IgD-negative memory B cell (primary cell): Measurements from ENCODE around the gene MON1A. TPM values are rescaled to one million over a fixed set of nuclear protein-coding genes. Genes with fewer than 3 reads are reported as not detected.
A peak's percentile ranks its signal among the peaks of the same experiment; 100 is the strongest.
"Not testable (repeated sequence)": the region's sequence is repeated elsewhere in the genome, so short reads cannot be mapped to it uniquely, and the experiment has no call there.

Source experiments
- H3K27ac Mint-ChIP-seq, 3 donors: one replicate each; pipeline ENCODE4 v1.8.0; 2020 to 2022; ENCODE audit warnings: mild to moderate bottlenecking in 3 of 3, mixed read lengths in 3 of 3, moderate library complexity in 1 of 3
- H3K27me3 Mint-ChIP-seq: one replicate; pipeline ENCODE4 v1.8.0; 2021; ENCODE audit warnings: mixed read lengths
- H3K36me3 Mint-ChIP-seq: one replicate; pipeline ENCODE4 v1.8.0; 2020; ENCODE audit warnings: mild to moderate bottlenecking, mixed read lengths
- H3K4me1 Mint-ChIP-seq, 3 donors: one replicate each; pipeline ENCODE4 v1.8.0; 2020 to 2022; ENCODE audit warnings: mixed read lengths in 3 of 3, mild to moderate bottlenecking in 1 of 3
- H3K4me3 Mint-ChIP-seq, 4 donors: one replicate each; pipeline ENCODE4 v1.8.0; 2020 to 2022; ENCODE audit warnings: mild to moderate bottlenecking in 4 of 4, mixed read lengths in 4 of 4, moderate library complexity in 3 of 4
- H3K9me3 Mint-ChIP-seq, 3 donors: one replicate each; pipeline ENCODE4 v1.8.0; 2020 to 2021; ENCODE audit warnings: mixed read lengths in 3 of 3, mild to moderate bottlenecking in 1 of 3
- polyA plus RNA-seq: library from polyadenylated mRNA; unstranded; fragments of 300-500 nt; fragmentation: Illumina TruSeq; gene quantifications from one replicate; pipeline ENCODE4 v1.2.3, GENCODE V29; 2021

The MON1A gene
- 12.1 TPM for polyA plus RNA-seq

GRCh38 chr3:49929291-49930167 is at the start of gene MON1A:
Gene MON1A, minus strand, starts transcription at chr3:49929811. Its CDS starts 16,465 bp downstream, at chr3:49913346.
- peaks cover 5 to 8% (median 7%) of the 10 kb centered on the region in 3 donors for H3K4me1 Mint-ChIP-seq
- no peaks in the 10 kb centered on the region for H3K27me3 Mint-ChIP-seq
- H3K36me3 Mint-ChIP-seq, result peaks cover 4% of the 10 kb centered on the region
- H3K9me3 Mint-ChIP-seq, result no peaks in the 10 kb centered on the region
- H3K27ac Mint-ChIP-seq, result peak within 1 kb of the TSS; percentile 73 to 80 (median 78)
- peak within 1 kb of the TSS; percentile 84 to 94 (median 89) for H3K4me3 Mint-ChIP-seq

GRCh38 chr3:49976942-49977341 is 47.3 kb upstream of the MON1A start:
- no peaks in the 10 kb centered on the region for H3K27me3 Mint-ChIP-seq
- H3K4me3 Mint-ChIP-seq, result no peak overlapping the region
- no peak overlapping the region for H3K27ac Mint-ChIP-seq
- H3K4me1 Mint-ChIP-seq, result no peaks in the 10 kb centered on the region
- peaks cover 5% of the 10 kb centered on the region for H3K36me3 Mint-ChIP-seq
- H3K9me3 Mint-ChIP-seq, result no peaks in the 10 kb centered on the region

GRCh38 chr3:49972656-49973055 is 43.0 kb upstream of the MON1A start:
- no peaks in the 10 kb centered on the region for H3K36me3 Mint-ChIP-seq
- no peaks in the 10 kb centered on the region for H3K27me3 Mint-ChIP-seq
- H3K9me3 Mint-ChIP-seq, result no peaks in the 10 kb centered on the region
- H3K27ac Mint-ChIP-seq, result no peak overlapping the region
- H3K4me1 Mint-ChIP-seq, result peaks cover 1 to 8% (median 3%) of the 10 kb centered on the region in 3 donors
- H3K4me3 Mint-ChIP-seq, result no peak overlapping the region

- H3K36me3 Mint-ChIP-seq, result no peaks in the 10 kb centered on the region
- no peak overlapping the region for H3K4me3 Mint-ChIP-seq
- no peaks in the 10 kb centered on the region for H3K27me3 Mint-ChIP-seq
- H3K9me3 Mint-ChIP-seq, result no peaks in the 10 kb centered on the region
- H3K4me1 Mint-ChIP-seq, result peaks cover 3 to 8% (median 5%) of the 10 kb centered on the region in 3 donors
- H3K27ac Mint-ChIP-seq, result no peak overlapping the region
These were observed 38.7 kb upstream of the MON1A start for GRCh38 chr3:49968346-49968745.

- Mint-ChIP-seq H3K27ac (no peak overlapping the region), H3K9me3 (no peaks in the 10 kb centered on the region), H3K27me3 (no peaks in the 10 kb centered on the region), H3K4me3 (no peak overlapping the region), H3K4me1 (peaks cover 3 to 8% (median 5%) of the 10 kb centered on the region in 3 donors), H3K36me3 (no peaks in the 10 kb centered on the region)
These were observed 37.7 kb upstream of the MON1A start for GRCh38 chr3:49967291-49967690.

- Mint-ChIP-seq H3K4me1 (peaks cover 3 to 8% (median 5%) of the 10 kb centered on the region in 3 donors), H3K36me3 (no peaks in the 10 kb centered on the region), H3K27me3 (no peaks in the 10 kb centered on the region), H3K4me3 (no peak overlapping the region), H3K9me3 (no peaks in the 10 kb centered on the region), H3K27ac (no peak overlapping the region)
These were observed 36.8 kb upstream of the MON1A start for GRCh38 chr3:49966233-49966942.

GRCh38 chr3:49955636-49956035 is 26.0 kb upstream of the MON1A start:
- no peaks in the 10 kb centered on the region for H3K27me3 Mint-ChIP-seq
- no peaks in the 10 kb centered on the region for H3K9me3 Mint-ChIP-seq
- peaks cover 19 to 27% (median 21%) of the 10 kb centered on the region in 3 donors for H3K4me1 Mint-ChIP-seq
- no peak overlapping the region for H3K27ac Mint-ChIP-seq
- no peak overlapping the region for H3K4me3 Mint-ChIP-seq
- peaks cover 4% of the 10 kb centered on the region for H3K36me3 Mint-ChIP-seq

GRCh38 chr3:49952924-49953323 is 23.3 kb upstream of the MON1A start:
- peak overlapping the region in 1 of 4 donors; percentile 78 for H3K4me3 Mint-ChIP-seq
- H3K27ac Mint-ChIP-seq, result no peak overlapping the region
- H3K4me1 Mint-ChIP-seq, result peaks cover 16 to 25% (median 20%) of the 10 kb centered on the region in 3 donors
- H3K27me3 Mint-ChIP-seq, result no peaks in the 10 kb centered on the region
- no peaks in the 10 kb centered on the region for H3K9me3 Mint-ChIP-seq
- H3K36me3 Mint-ChIP-seq, result peaks cover 4% of the 10 kb centered on the region

- H3K36me3 Mint-ChIP-seq, result peaks cover 3% of the 10 kb centered on the region
- H3K4me3 Mint-ChIP-seq, result peak overlapping the region; percentile 60 to 87 (median 74)
- H3K27me3 Mint-ChIP-seq, result no peaks in the 10 kb centered on the region
- H3K27ac Mint-ChIP-seq, result peak overlapping the region in 2 of 3 donors; percentile 80 to 83
- peaks cover 0 to 4% (median 0%) of the 10 kb centered on the region in 3 donors for H3K9me3 Mint-ChIP-seq
- H3K4me1 Mint-ChIP-seq, result peaks cover 34 to 50% (median 40%) of the 10 kb centered on the region in 3 donors
These were observed 13.0 kb upstream of the MON1A start for GRCh38 chr3:49942651-49943050.

GRCh38 chr3:49940667-49941249 is 11.1 kb upstream of the MON1A start:
- peak overlapping the region; percentile 97 to 100 (median 99) for H3K27ac Mint-ChIP-seq
- H3K9me3 Mint-ChIP-seq, result peaks cover 0 to 4% (median 0%) of the 10 kb centered on the region in 3 donors
- no peaks in the 10 kb centered on the region for H3K27me3 Mint-ChIP-seq
- H3K4me1 Mint-ChIP-seq, result peaks cover 25 to 39% (median 27%) of the 10 kb centered on the region in 3 donors
- peaks cover 3% of the 10 kb centered on the region for H3K36me3 Mint-ChIP-seq
- H3K4me3 Mint-ChIP-seq, result peak overlapping the region; percentile 98 to 100 (median 99)

GRCh38 chr3:49939858-49940666 is 10.5 kb upstream of the MON1A start, which contains the start of gene RBM6:
Gene RBM6, plus strand, starts transcription at chr3:49940150. Its CDS starts 22,492 bp downstream, at chr3:49962642.
- Mint-ChIP-seq H3K4me3 (peak within 1 kb of the TSS; percentile 98 to 100 (median 99)), H3K4me1 (peaks cover 23 to 36% (median 25%) of the 10 kb centered on the region in 3 donors), H3K27ac (peak within 1 kb of the TSS; percentile 97 to 100 (median 99)), H3K36me3 (peaks cover 3% of the 10 kb centered on the region), H3K9me3 (peaks cover 0 to 4% (median 0%) of the 10 kb centered on the region in 3 donors), H3K27me3 (no peaks in the 10 kb centered on the region)

GRCh38 chr3:49937090-49937489 is 7.5 kb upstream of the MON1A start:
- Mint-ChIP-seq H3K36me3 (no peaks in the 10 kb centered on the region), H3K27ac (peak overlapping the region in 1 of 3 donors; percentile 32), H3K9me3 (no peaks in the 10 kb centered on the region), H3K4me1 (peaks cover 10 to 22% (median 11%) of the 10 kb centered on the region in 3 donors), H3K4me3 (peak overlapping the region in 1 of 4 donors; percentile 29), H3K27me3 (no peaks in the 10 kb centered on the region)

- not testable (repeated sequence) for H3K27me3 Mint-ChIP-seq, H3K9me3 Mint-ChIP-seq, H3K4me3 Mint-ChIP-seq, H3K36me3 Mint-ChIP-seq
- peaks cover 5 to 10% (median 7%) of the 10 kb centered on the region in 3 donors for H3K4me1 Mint-ChIP-seq
- H3K27ac Mint-ChIP-seq, result peak overlapping the region in 1 of 3 donors; percentile 23
These were observed 2.7 kb upstream of the MON1A start for GRCh38 chr3:49932281-49932680.

- H3K9me3 Mint-ChIP-seq, result no peaks in the 10 kb centered on the region
- H3K27ac Mint-ChIP-seq, result no peak overlapping the region
- H3K4me1 Mint-ChIP-seq, result peaks cover 5 to 8% (median 7%) of the 10 kb centered on the region in 3 donors
- peaks cover 2% of the 10 kb centered on the region for H3K36me3 Mint-ChIP-seq
- H3K4me3 Mint-ChIP-seq, result peak overlapping the region in 2 of 4 donors; percentile 44 to 87
- no peaks in the 10 kb centered on the region for H3K27me3 Mint-ChIP-seq
These were observed 1.3 kb upstream of the MON1A start for GRCh38 chr3:49930922-49931321.
